HL-60/S4 treated with retinoic acid at 250 ng/mL for 4 days and 3 days (cell line): ENCODE results near the gene ARRDC2.

ENCODE experiments used
- in situ Hi-C: fragments of 300-500 bp; cut with MboI; formaldehyde crosslinking; loops from 2 replicates; pipeline ENCODE4 v1.7.0; 2022; ENCODE audit warnings: low sequenced_read_pairs

The ARRDC2 gene

GRCh38 chr19:18007917-18008673 lies at the start of gene ARRDC2:
TSS of gene ARRDC2 (plus strand) at chr19:18008170. CDS start at chr19:18008311, 141 bp downstream.
- in situ Hi-C loops: no loop called here

DNA sequence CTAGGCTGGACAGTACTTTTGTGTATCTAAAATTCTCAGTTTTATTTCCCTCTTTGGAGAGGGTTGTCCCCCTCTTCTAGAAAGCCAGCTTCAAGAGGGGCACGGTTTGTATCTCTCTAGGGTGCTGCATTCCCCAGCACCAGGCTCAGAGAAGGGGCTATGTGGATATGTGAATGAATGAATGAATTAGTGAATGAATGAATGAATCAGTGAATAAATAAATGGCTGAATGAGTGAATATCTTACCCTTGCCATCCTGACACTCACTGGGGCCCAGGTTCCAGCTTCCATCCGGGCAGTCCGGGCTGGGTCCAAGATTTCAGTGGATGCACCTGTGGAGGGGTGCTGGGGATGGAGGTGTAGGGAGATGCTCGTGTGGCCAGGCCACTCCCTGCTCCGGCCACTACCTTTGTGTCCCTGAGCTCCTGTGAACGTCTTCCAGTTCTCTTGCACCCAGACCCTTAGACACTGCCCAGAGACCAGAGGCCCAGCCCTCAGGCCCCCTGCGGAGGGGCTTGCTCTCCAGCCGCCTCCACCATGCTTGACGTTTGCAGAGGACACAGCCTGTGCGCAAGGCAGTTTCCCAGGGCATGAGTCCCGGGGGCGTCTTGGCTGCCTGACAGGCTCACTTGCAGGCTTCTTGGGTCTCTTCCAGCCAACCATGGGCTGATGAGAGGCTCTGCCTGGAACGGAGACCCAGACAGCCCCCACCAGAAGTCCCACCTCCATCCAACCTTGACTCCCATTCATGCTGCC lies 43.9 kb upstream of the ARRDC2 start:
- in situ Hi-C loops: no loop called here

- in situ Hi-C loops: no loop called here
Observed at GRCh38 chr19:17965370-17966128, 42.4 kb upstream of the ARRDC2 start.

DNA sequence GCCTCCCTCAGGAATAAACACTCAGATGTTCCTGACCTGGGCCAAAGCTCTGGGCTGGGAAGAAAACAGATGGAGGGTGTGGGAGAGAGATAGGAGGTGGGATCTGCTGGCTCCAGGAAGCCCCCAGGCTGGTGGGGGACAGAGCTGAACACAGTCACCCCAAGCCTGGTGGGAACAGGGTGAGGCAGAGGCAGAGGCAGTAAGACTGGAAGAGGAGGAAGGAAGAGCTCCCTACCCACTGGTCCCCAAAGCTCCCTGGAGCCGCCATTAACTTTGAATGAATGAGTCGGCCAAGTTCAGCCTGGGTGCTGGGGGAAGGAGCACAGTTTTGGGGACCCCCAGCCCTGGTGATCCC lies 41.9 kb upstream of the ARRDC2 start:
- in situ Hi-C loops: no loop called here

DNA sequence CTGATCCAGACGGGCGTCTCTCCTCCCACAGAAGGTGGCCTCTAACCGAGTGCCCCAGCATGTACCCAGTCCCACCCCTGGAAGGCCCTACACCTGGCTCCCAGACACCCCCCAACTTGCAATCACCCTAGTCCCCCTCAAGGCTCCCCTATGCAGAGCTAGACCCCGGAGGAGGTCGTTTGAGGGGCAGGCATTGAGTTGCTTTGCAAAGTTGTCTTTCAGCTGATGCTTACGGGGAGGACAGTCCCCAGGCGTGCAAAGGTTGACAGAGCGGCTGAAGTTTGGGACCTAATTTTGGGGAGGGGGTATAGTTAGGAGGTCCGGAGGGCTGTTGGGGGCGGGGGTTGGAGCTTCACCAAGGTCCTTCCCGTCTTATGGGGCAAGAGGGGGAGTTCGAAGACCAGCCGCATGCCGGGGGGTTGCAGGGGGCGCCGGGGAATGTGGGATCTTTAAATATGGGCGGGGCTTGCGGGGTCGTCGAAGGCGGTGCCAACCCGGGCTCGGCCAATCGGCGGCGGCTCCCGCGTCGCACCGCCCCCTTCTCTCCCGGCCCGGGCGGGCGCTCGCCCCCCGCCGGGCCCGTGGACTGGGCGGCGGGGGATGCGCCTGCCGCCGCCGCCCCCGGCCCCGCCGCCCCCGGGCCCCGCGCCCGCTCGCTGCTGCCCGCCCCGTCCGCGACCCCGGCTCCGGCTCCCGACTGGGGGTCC lies 41.3 kb upstream of the ARRDC2 start, which contains the start of gene KCNN1:
Gene KCNN1 (plus strand): TSS at position 558 of the 707 bp plus-strand sequence. CDS start 6,782 bp downstream, outside the sequence.
- in situ Hi-C loops: no loop called here

DNA sequence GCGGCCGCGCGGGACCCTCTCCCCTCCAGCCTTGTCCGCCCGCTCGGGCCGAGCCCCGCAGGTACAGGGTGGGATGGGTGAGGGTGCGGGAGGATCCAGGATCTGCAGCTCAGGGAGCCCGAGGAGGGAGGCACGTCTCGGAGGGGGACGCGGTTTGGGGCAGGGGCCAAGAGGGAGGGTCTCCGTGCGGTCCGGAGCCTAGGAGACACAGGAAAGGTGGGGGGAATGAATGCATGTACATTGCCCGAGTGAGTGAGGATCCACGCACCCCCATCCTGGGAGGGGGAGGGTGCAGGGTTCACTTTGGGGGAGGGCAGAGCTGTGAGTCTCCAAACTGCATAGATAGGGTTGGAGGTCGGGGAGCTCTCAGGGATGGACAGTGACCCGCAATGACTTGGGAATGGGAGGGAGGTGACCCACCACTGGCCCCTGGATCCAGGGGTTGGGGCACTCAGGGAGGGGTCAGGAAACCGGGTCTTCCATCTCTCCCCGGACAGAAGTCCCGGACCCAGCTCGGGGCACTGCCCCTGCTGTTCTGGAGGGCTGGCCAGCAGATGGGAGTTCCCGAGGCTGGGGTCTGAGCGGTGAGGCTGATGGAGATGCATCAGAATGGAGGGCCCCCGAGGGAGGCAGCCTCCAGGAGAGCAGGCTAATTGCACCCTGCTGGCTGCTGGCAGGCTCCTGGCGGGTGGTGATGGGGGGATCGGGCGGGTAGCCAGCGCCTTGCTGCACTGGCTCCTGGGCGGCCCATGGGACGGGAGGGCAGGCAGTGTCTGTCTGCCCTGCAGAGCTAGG lies 40.5 kb upstream of the ARRDC2 start:
- in situ Hi-C loops: no loop called here

DNA sequence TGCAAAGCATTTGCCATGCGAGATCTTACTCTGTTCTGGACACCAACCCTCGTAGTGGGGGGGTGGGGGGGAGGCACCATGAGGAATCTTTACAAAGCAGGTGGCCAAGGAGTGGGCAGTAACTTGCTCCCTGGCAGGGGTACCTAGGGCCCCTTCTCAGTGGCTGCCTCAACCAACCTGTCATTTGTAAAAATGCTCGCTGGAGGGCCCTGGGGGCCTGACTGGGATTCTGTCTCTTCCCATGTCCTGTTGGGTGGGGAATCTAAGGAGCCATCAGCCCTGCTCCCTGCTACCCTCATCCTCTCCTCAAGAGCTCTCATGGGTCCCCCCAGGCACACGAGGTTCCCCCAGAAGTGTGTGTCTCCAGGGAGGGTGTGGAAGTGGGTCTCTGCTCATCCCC lies 39.6 kb upstream of the ARRDC2 start:
- in situ Hi-C loops: no loop called here

- in situ Hi-C loops: no loop called here
Observed at GRCh38 chr19:17969096-17969792, 38.7 kb upstream of the ARRDC2 start.

GRCh38 chr19:17972230-17972629 lies 35.7 kb upstream of the ARRDC2 start:
- in situ Hi-C loops: no loop called here

- in situ Hi-C loops: no loop called here
Observed at GRCh38 chr19:17973759-17974158, 34.2 kb upstream of the ARRDC2 start.

- in situ Hi-C loops: no loop called here
Observed at GRCh38 chr19:17974551-17974950, 33.4 kb upstream of the ARRDC2 start.

DNA sequence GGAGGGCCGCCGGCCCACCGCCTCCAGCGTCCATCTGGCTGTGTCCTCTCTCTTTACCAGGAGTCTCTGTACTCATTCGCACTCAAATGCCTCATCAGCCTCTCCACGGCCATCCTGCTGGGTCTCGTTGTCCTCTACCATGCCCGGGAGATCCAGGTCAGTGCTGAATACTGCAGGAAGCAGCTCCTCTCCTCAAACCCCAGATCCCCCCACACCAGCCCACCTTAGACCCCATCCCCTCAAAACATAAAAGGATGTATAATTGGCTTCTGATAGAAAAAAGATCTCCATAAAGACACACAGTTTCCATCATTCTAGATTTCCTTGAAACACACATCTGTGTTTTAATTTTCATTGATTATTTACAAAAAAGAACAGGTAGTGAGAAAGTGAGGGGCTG lies 32.9 kb upstream of the ARRDC2 start:
- in situ Hi-C loops: no loop called here

- in situ Hi-C loops: no loop called here
Observed at GRCh38 chr19:17977021-17977420, 30.9 kb upstream of the ARRDC2 start.

DNA sequence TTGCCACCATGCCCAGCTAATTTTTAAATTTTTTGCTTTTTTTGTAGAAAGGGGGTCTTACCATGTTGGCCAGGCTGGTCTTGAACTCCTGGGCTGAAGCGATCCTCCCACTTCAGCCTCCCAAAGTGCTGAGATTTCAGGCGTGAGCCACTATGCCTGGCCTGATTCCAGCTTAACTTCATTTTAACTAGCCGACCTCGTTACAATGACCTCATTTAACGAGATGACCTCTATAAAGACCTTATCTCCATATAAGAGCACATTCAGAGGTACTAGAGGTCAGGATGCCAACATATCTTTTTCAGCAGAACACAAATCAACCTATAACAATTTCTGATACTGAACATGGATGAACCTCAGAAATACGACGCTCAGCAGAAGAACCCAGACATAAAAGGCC lies 30.5 kb upstream of the ARRDC2 start:
- in situ Hi-C loops: no loop called here

DNA sequence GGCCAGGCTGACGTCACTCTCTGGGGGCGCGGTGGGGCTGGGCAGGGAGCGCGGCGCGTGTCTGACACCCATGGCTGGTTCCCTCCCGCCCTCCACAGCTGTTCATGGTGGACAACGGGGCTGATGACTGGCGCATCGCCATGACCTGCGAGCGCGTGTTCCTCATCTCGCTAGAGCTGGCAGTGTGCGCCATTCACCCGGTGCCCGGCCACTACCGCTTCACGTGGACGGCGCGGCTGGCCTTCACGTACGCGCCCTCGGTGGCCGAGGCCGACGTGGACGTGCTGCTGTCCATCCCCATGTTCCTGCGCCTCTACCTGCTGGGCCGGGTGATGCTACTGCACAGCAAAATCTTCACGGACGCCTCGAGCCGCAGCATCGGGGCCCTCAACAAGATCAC lies 26.4 kb upstream of the ARRDC2 start:
- in situ Hi-C loops: no loop called here

DNA sequence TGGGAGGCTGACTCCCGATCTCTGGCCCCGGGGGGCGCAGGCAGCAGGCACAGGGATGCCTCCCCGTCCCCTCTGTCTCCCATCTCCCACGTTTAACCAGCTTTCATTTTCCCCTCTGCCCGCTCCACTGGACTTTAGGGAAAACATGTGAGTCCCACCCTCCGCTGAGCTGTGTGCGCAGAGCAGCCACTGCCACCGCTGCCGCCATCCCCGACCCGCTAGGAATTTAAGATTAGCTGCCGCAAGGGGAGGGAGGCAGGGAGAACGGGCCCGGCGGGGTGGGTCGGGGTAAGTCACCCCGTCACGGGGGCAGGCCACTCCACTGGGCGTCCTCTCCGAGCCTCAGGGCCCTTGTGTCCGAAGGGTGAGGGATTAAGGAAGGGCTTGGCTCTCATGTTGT lies 25.5 kb upstream of the ARRDC2 start:
- in situ Hi-C loops: no loop called here

GRCh38 chr19:17985037-17985818 lies 22.7 kb upstream of the ARRDC2 start:
- in situ Hi-C loops: loop anchor here (5.0 kb wide), 1 partner anchor 38 kb away; no protein-coding TSS in a partner anchor

- in situ Hi-C loops: loop anchor here (5.0 kb wide), 1 partner anchor 39 kb away; no protein-coding TSS in a partner anchor
Observed at GRCh38 chr19:17986569-17986968, 21.4 kb upstream of the ARRDC2 start.

GRCh38 chr19:17988161-17988560 lies 19.8 kb upstream of the ARRDC2 start:
- in situ Hi-C loops: loop anchor here (5.0 kb wide), 1 partner anchor 41 kb away; no protein-coding TSS in a partner anchor
